Stimulated activated CD4-positive, alpha-beta T cell treated with anti-CD3 and anti-CD28 coated beads, Interleukin-2, amount 100 ng/mL, for 24 hours (primary cell): ENCODE measurements around the gene ATOX1.
"Not testable (repeated sequence)": the region's sequence is repeated elsewhere in the genome, so short reads cannot be mapped to it uniquely, and the experiment has no call there.

Source experiments
- DNase-seq, 2 donors: peaks; one replicate each; pipeline ENCODE4 v3.0.0-alpha.2; 2020

The ATOX1 gene, protein sequence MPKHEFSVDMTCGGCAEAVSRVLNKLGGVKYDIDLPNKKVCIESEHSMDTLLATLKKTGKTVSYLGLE

DNA sequence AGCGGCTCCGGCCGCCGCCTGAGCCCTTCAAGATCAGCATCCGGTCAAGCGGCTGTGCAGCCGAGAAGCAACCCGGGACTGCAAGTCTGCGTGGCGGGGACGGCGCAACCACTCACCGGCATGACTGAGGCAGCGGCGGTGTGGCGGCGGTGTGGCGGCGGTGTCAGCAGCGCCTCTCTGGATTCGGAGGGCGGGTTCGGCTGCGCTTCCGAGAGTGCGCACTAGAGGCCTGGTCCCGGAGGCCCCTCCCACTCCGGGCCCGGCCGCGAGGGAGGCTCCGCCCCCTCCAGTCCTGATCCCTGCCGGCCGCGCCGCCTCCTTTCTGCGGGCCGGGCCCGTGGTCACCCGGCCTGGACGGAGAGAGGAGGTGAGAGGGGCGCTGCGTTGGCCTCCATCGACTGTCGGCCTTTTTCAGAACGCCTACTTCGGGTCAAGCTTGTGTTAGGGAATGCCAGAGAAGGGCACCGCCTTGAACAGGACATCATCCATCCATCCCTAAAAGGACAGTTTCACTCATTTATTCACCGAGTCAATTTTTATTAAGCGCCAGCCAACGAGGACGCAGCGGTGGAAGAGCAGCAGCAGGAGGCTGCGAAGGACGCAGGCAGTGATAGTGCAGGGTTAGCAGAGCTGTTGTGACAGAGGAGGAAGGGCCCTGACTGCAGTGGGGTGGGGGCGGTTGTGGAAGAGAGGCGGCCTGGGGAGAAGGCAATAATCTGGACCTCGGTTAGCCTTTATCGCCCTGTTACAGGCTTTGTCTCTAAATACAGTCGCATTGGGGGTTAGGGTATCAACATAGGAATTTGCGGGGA is at the start of gene ATOX1:
TSS of gene ATOX1 (minus strand) at position 202 of the 812 bp plus-strand sequence. CDS start at position 122, 80 bp downstream.
- peak; percentile 92 to 93 for DNase-seq

DNA sequence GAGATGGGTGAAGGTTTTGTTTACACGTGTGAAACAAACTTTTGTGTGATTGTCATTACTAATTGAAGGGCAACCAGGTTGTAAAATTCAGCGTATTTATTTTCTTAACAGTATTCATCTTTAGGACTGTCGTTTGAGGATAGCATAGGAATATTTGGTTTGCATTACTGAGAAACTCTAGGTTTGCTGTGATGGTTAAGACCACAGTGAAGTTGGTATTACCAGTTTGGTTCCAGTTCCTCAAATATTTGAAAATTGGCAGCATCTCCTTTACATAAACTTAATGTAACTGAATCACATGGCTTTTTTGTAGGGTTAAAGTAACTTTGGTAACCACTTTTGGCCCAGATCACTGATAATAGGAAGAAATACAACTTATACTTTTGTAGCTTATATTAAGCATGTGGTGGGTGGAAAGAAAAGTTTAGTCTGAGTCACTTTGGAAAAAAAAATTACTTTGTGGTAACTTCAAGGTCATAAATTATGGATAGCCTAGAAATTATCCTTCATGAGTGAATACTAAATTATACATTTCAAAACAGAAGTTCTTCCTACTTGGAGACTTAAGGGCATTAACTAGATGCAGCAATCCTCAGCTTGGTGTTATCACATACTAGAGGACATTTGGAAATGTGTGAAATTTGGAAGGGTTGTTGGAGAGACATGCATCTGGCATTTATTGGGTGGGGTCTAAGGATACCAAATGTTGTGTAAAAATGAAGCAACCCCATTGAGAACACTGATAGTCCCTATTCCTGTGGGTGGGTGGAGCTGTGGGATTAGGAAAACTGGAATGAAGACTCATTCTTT is 47.2 kb upstream of the ATOX1 start:
- DNase-seq = no peak

DNA sequence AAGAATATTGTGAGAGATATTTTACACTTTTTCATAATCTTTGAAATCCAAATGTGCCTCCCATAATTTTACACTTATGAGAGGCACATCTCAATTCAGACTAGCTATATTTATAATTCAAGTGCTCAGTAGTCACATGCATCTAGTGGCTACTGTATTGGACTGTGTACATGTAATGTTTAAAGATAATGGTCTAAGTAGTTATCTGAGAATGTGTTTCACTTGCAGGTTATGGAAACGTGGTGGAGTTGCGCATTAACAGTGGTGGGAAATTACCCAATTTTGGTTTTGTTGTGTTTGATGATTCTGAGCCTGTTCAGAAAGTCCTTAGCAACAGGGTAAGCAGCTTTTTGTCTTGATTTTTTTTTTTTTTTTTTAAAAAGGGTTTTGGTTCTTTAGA is 42.1 kb upstream of the ATOX1 start:
- DNase-seq = no peak

DNA sequence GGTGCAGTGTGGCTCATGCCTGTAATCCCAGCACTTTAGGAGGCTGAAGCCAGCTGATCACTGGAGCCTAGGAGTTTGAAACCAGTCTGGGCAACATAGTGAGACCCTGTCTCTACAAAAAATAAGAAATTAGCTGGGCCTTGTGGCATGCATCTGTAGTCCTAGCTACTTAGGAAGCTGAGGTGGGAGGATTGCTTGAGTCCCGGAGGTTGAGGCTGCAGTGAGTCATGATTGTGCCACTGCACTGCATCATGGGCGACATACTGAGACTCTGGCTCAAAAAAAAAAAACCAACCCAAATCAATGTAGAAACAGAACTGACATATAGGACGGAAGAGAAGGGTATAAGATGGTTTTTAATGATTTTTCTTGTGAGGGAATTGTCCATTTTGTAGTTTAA is 41.0 kb upstream of the ATOX1 start:
- peak in 1 of 2 donors; percentile 11 for DNase-seq

DNA sequence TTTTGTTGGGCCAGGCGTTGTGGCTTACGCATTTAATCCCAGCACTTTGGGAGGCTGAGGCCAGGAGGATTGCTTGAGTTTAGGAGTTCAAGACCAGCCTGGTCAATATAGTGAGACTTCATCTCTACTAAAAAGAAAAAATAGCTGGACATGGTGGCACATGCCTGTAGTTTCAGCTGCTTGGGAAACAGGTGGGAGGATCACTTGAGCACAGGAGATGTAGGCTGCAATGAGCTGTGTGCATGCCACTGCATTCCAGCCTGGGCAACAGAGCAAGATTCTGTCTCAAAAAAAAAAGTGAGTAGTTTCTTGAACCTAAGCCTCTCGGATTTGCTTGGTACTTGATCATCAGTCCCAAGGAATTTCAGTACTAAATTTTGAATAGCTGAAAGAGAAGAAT is 40.2 kb upstream of the ATOX1 start:
- DNase-seq = no peak

DNA sequence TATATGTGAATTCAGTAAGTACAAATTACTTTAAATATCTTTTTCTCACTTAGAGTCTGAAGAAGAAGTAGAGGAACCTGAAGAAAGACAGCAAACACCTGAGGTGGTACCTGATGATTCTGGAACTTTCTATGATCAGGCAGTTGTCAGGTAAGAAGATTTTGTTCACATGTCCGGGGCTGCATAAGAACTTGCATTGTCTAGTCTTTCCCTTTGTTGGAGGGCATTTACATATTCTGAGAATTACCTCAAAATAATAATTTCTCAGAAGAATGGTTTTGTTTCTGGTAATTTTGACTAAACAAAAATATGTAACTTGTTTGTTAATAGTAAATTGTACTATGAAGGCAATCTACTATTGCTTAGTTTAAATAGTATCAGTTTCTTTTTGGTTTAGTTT is 37.0 kb upstream of the ATOX1 start:
- DNase-seq = no peak

DNA sequence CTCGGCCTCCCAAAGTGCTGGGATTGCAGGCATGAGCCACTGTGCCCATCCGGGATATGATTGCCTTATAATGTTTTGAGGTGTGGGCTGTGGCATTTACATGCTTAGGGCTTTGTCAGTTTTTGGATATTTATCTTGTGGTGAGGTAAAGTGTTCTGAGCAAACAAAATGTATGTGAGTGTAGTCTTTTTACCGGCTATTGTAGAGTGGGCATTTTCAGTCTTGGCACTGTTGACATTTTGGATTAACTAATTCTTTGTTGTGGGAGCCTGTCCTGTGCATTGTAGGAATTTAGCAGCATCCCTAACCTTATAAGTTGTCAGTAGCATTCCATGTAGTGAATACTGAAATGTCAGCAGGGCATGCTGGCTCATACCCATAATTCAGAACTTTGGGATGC is 34.9 kb upstream of the ATOX1 start:
- no peak for DNase-seq

DNA sequence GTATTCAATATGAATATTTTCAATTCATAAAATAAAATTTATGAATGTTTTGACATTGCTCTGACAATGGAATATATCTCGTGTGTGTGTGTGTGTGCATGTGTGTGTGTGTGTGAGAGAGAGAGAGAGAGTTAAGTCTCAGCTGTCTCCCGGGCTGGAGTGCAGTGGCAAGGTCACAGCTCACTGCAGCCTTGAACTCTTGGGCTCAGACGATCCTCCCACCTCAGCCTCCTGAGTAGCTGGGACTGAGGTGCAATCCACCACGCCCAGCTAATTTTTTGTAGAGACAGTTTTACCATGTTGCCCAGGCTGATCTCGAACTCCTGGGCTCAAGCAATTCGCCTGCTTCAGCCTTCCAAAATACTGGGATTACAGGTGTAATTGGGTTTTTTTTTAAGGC is 29.4 kb upstream of the ATOX1 start:
- DNase-seq = no peak

DNA sequence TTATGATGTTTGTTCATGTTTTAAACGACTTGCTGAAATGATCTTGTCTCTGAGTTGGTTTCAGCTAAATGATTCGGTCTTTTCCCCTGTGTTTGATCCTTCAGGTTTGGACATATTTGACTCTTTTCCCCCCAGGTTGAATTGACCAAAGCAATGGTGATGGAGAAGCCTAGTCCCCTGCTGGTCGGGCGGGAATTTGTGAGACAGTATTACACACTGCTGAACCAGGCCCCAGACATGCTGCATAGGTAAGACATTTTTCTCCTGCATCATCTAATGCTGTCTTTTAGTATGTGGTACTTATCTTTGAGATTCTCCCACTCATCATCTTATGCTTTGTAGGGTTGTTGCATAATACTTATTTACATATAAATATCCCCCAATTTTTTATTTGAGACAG is 28.0 kb upstream of the ATOX1 start:
- DNase-seq = no peak

DNA sequence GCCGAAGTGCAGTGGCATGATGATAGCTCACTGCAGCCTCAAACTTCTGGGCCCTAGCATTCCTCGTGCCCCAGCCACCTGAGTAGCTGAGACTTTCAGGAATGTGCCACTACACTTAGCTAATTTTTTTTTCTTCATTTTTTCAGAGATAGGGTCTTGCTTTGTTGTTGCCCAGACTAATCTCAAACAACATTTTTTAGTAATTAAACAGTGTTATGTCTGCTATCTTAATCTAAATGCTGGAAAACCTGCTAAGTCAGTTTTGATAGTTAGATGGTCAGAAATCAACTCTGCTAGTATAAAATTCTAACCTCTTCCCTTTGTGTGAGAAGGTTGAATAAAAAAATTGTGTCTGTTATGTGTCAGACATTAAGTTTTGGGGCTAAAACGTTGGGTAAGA is 25.7 kb upstream of the ATOX1 start:
- DNase-seq = no peak

DNA sequence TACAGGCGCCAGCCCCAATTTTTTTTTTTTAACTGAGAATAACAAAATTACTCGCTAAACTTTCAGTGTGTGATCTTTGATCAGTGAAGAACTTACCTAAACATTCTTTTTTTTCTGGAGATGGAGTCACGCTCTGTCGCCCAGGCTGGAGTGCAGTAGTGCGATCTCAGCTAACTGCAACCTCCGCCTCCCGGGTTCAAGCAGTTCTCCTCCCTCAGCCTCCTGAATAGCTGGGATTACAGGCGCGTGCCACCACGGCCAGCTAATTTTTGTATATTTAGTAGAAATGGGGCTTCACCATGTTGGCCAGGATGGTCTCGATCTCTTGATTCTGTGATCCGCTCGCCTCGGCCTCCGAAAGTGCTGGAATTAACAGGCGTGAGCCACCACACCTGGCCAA is 25.2 kb upstream of the ATOX1 start:
- not testable (repeated sequence) for DNase-seq

DNA sequence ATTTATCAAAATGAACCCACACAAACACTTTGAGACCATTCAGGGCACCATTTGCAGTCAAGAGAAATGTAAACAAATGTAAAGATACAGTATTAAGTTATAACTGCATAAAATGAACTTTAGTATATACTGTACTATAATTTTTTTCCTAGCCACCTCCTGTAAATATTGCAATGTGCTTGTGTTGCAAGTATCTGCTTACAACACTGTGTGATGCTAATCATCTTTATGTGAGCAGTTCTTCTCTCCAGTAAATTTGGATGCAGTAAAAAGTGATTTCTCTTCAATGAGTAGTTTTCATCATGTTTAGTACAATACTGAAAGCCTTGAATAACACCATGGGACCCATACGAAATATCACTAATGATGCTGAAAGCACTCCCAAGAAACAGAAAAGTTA is 22.8 kb upstream of the ATOX1 start:
- no peak for DNase-seq

DNA sequence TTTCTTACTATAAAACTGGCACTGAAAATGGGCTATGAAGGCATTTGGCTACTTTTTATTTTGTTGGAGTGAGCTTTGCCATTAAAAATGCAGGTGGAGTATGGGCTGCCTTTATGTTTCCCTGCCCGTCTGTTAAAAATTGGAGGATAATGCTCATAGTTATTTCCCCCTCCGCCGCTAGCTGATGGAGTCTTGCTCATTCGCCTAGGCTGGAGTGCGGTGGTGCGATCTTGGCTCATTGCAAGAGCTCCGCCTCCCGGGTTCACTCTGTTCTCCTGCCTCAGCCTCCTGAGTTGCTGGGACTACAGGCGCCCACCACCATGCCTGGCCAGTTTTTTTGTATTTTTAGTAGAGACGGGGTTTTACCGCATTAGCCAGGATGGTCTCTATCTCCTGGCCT is 21.9 kb upstream of the ATOX1 start:
- DNase-seq = no peak

DNA sequence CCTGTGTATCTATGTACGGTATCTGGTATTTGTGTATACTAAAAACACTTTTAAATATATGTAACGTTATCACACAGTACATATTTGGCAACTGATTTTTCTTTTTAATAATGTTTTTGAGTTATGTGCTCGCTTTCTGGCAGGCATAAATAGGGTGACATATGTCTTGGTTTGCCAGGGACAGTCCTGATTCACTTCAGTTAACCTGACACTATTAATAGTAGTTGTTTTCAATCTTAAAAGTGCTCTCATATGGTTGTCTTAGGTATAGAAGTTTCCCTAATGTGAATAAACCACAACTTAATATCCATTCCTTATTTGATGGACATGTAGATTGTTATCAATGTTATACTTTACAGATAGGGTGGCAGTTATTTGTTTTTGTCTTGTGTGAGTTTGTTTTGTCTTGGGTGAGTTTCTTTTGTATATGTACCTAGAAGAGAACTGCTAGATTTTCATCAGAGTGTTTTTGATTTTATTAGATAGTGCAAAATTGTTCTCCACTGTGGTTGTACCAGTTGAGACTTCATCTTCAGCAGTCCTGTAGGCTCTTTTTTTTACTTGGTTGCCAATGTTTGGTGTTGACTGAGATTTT is 21.2 kb upstream of the ATOX1 start:
- DNase-seq = no peak

DNA sequence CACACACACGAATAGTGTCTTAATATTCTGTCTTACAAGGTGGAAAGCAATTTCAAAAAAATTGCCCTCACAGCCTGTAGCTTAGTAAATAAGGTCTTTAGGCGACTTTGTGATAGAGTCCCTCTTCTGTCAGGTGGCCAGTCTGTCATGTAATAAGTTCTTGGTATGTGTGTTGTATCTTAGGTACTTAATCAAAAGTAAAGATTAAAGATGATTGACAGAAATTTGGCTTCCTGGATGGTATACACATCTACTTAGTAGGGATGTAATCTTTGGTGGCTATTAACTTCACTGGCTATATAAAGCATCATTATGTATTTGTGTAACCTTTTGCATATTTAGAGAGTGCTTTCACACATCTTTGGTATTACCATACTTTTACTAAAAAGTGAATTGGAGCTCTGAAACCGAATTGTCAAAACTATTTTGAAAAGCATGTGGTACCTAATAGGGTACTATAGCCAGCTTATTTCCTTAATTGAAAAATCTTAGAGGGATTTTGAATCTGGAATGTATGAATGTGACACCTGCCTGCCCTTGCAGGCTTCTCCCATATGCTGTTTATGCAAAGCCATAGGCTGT is 16.7 kb upstream of the ATOX1 start:
- no peak for DNase-seq

DNA sequence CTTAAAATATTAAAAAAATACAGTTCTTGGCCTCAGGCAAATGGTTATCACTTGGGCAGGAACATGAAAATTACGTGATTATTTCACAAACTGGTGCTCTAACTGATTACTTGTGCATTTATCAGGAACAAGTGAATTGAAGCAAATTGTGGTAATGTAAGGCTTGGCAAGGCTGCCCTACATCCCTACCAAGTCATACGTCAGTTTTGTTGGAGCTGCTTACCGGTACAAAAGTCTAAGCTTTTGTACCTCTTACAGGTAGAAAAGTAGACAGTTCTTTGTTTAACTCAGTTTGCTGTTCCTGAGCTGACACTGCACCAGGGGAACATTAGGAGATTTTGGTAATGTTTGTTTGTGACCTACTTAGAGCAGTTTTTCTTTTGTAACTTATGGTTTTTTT is 15.5 kb upstream of the ATOX1 start:
- DNase-seq = no peak

DNA sequence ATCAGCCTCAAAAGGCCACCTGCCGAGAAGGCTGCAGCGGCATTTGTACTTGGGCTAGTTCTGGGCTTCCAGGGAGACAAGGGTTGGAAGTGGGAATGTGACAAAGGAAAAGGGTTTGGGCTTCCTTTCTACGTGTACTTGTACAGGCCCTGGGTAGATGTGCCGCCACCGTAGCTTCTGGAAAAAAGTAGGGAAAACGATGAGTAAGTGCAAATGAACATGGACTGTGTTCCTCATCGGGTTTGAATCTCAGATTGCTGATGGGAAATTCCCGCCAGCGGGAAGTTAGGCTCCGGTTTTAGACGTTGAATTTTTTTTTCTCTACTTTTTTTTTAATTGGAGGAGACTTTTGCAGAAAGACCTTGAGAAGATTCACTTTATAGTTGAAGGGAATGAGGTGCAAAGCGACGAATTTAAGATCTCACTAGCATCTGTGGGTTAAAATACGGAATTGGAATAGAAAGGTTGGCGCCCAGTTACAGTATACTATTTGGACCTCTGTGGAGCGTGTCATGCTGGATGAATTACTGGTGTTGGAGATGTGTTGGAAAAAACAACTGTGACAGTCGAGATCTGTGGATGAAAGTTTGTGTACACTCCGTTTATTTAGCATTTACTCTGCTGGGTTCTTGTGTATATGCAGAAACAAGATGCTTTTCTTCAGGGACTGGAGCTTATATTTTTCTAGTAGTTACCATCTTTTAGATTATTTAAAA is 14.6 kb upstream of the ATOX1 start:
- peak in 1 of 2 donors; percentile 30 for DNase-seq

DNA sequence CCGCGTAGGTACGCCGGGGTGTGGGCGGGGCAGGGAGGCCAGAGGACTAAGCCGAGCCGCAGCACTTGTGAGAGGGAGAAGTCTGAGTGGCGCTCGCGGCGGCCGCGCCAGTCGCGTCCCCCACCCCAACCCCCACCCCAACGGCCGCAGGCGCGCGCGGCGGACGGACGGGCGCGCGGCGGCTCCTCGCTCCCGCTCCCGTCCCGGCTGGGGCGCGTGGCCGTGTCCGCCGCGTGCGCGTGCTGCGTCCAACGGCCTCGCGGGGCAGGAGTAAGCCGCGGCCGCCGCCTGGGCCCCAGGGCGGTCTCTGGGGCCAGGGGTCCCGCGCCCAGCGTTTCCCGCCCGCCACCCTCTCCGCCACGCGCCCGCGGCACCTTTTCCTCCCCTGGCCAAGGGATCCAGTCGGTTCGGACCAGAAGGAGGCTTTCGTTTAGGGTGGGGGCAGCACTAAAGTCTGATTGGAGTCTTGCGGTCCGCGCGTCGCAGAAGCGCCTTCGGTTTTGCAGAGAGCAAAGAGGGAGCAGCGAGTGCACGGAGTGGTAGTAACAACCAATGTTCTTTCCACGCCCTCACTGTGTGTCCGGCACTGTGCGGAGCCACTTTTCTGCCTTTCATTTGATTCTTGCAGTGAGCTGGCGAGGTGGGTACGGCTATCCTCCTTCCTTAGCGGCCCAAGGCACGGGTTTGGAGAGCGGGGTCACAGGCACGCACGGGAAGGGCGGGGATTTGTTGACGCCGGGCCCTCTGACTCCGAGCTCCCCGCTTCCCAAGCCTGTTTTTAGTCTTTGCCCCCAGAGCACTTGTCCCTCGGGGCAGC is 13.8 kb upstream of the ATOX1 start:
- DNase-seq = peak; percentile 45 to 50

DNA sequence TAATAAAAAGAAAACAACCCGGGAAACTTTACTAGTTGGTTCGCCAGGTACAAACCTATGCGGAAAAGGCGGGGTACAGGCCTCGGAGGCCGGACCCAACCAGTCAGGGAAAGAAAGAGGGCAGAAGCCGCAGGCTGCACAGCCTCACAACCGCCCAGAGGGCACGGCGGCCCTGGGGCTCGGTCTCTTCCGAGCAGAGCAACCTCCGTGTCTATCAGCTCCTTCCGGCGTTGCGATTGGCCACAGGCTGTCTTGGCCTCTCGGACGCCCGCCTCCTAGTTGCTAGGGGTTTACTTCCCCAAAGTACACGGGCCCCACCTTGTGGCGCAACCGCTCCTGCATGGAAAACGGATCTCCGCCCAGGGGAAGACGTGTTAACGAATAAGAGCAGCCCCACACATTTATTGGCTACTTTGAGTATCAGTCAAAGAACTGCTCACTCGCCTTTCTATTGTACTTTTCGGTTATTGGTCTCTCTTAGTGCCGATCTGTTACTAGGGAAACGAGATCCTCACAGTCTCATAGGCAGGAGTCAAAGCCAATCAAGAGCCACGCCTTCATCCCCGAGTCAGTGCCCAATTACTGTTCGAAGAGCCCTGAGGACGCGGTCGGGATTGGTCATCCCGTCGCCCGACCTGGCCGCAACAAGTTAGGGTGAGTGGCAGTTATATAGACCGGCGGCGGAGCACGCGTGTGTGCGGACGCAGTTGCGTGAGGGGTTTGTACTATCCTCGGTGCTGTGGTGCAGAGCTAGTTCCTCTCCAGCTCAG is 13.0 kb upstream of the ATOX1 start, which contains the start of gene G3BP1:
TSS of gene G3BP1 (plus strand) at position 696 of the 770 bp plus-strand sequence. CDS start 14,667 bp downstream, outside the sequence.
- peak; percentile 98 to 99 for DNase-seq

DNA sequence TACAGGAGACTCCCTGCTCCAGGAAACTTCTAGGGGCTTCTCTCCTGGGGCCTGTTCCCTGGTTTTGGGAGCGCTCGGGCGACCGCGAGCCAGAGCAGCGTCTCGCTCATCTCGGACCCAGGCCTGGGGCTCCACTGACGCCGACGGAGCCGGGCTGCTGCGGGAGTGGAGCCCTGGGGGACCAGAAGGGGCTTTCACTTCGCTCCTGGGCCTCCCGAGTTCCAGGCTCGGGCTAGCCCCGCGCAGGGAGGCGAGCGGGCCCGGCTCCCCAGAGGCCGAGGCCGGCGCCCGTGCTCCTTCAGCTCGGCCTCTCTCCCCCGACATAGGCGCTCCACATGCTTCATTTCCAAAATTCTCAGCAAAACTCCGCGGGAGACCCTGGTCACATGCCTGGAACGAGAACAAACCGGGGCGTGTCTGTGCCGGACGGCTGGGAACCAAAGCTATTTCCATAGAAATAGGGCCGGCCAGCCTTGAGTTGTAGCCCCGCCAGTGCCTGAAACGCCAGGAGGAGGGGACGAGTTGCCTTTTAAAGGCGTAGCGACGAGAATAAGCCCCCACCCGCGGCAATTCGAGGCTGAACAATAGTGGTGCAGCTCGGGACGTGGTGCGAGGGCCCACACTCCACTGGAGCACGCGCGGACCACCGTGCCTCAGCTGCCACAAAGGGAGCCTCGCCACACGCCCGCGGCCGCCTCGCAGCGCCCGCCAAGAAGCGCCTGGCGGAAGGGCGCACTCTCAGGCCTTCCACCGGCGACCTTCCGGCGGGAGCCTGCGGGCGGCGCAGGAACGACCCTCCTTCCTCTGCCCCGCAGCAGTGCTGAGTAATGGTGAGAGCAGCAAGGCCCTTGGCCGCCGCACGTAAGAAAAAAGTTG is 12.2 kb upstream of the ATOX1 start:
- DNase-seq = peak; percentile 62 to 65
